Erythroblast (primary cell): ENCODE data around the gene PDE3A.

ENCODE experiments used
- GATA1 ChIP-seq: IDR thresholded peaks from 2 replicates; pipeline ENCODE4 v1.6.1; 2011; ENCODE audit warnings: low read depth, mild to moderate bottlenecking, control low read depth, low read length, moderate library complexity
- POLR2A ChIP-seq: IDR thresholded peaks from 2 replicates; pipeline ENCODE4 v1.6.1; 2011; ENCODE audit warnings: mild to moderate bottlenecking, low read length

- TF ChIP-seq POLR2A: no peak
- no peak for TF ChIP-seq GATA1
These were observed 12.3 kb upstream of the PDE3A start for GRCh38 chr12:20356048-20356447.
